ENCODE measurements around the gene PSTK.

The PSTK gene

GRCh38 chr10:122992031-122992585, 11.9 kb downstream of the PSTK start:
- no peak for DNase-seq (ENCODE audit: low spot score)

- no peak for DNase-seq (ENCODE audit: low spot score)
Observed at GRCh38 chr10:122993797-122994336, 13.7 kb downstream of the PSTK start.

DNA sequence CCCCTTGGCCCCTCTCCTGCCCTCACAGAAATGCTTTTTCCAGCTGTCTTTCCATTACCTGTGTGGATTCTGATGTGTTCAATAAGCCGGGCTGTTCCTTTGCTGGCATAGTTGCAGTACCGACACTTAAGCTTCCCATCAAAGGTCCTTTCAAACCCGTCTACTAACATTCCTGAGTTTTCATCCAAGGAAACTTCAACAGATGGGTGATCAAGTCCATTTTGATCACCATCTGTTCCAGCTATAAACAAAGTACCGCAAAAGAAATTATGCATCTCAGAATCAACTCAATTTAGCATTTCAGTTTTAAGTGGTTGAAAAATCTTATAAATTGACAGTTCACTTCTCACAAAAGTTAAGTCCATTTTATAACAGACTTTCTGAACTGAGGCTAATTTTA, 15.7 kb downstream of the PSTK start:
- no peak for DNase-seq (ENCODE audit: low spot score)

GRCh38 chr10:122997864-122998263, 17.7 kb downstream of the PSTK start:
- DNase-seq (ENCODE audit: low spot score): no peak

DNA sequence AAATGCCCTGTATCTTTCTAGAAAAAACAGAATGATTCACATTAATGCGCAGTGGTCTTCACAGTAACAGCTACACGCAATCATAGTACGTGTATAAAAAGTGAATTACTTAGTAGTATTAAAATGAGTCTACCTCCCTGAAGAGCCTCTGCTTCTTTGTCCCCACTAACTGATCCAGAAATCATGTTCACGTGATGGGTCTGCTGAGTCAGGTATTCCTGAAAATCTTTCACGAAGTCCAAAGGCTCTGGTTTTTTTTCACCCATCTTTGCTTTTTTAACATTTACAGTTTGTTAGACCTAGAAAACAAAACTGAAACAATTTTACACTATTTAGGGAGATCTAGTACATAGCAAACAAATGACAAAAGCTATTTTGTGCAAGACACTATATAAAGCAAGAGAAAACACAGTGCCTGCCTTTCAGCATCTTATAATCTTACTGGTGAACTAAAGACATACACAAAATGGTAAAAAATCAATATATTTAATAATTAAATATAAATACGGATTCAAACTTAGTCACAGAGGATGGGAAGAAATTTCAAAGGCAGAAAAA, 18.2 kb downstream of the PSTK start:
- no peak for DNase-seq (ENCODE audit: low spot score)

GRCh38 chr10:122998934-122999333, 18.7 kb downstream of the PSTK start:
- no peak for DNase-seq (ENCODE audit: low spot score)

- no peak for DNase-seq (ENCODE audit: low spot score)
Observed at GRCh38 chr10:122999347-122999746, 19.1 kb downstream of the PSTK start.

DNA sequence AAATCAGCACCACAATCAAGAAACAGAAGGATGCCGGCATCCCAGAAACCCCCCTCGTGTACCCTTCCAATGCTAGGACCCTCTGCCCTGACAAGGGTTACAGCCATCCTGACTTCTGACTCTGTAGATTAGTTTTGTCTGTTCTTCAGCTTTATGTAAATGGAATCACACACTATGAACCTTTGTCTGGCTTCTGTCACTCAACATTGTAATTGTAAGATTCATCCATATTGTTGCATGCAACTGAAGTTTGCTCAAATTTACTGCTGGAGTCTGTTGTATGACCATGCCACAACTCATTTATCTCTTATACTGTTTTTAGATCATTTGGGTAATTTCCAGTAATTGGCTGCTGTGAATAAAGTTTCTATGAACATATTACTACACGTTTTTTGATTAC, 20.0 kb downstream of the PSTK start:
- DNase-seq (ENCODE audit: low spot score): no peak

GRCh38 chr10:123001370-123001769, 21.2 kb downstream of the PSTK start:
- DNase-seq (ENCODE audit: low spot score): no peak

GRCh38 chr10:123004298-123004697, 24.1 kb downstream of the PSTK start:
- no peak for DNase-seq (ENCODE audit: low spot score)

DNA sequence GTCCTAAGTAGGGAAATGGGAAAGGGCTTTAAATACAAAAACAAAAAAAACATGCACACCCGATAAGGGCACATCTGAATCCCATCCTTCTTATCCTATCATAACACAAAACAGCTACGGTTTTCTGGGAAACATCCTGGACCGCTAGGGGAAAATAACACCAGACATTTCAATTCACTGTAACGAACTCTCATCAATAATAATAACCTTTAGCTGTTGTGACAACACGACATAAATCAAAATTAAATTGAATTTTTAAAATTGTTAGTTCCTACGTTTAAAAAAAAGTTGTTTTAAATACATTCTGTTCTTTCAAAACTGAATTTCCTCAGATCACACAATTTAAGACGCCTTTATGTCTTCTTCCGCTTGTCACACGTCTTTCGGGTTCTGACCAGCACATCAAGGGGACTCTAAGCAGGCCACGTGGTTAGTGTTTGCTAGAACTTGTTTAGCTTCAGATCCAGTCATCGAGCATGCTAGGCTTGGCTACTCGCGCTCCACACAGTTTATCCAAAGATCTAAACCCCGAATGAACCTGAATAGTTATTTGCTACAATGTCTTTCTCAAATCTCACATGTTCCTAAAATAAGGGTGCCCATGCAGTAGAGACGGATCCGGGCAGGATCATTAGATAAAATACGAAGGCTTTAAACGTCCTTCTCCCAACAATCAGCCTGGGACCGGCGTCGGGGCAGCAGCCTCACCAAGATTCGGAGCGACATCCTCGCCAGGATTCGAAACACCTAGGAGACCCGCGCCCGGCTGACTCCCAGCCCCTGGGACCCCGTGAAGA, 27.6 kb downstream of the PSTK start:
- DNase-seq (ENCODE audit: low spot score): peak; percentile 53

DNA sequence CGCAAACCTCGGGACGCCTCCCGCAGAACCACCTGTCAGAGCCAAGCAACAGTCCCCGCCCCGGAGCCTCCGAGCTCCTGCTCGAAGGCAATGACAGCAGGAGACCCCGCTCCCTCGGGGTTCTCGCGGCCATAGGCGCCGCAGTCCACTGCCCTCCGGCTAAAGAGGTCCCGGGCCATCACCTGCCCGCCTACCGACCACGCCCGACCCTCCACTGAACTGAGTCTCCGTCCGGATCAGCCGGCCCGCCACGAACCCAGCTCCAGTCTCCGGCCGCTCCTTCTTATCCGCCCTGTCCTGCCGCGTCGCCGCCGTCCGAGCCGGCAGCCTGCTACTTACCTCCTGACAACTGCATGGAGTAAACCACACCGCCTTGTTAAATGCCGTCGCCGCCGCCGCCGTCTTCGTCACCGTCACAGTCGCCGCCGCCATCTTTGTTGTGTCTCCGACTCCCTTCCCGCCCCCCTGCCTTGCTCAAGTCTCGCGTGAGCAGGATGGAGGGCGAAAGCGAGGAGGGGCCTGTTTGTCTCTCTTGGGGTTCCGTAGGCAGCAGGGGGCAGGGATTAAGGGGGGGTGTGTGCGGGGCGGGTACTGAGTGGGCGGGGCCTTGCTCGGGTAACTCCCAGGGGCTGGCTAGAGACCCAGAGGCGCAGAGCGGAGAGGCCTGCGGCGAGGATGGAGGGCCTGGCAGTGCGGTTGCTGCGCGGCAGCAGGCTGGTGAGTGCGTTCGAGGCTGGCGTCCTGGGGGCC, 28.3 kb downstream of the PSTK start, which contains the start of the genes ACADSB and IKZF5:
ACADSB (plus strand) TSS at position 652 of the 750 bp plus-strand sequence; CDS start at position 676, 24 bp downstream.
IKZF5 (minus strand) TSS at position 441 of the 750 bp plus-strand sequence. CDS start 10,170 bp downstream, outside the sequence.
- DNase-seq (ENCODE audit: low spot score): peak; percentile 98

DNA sequence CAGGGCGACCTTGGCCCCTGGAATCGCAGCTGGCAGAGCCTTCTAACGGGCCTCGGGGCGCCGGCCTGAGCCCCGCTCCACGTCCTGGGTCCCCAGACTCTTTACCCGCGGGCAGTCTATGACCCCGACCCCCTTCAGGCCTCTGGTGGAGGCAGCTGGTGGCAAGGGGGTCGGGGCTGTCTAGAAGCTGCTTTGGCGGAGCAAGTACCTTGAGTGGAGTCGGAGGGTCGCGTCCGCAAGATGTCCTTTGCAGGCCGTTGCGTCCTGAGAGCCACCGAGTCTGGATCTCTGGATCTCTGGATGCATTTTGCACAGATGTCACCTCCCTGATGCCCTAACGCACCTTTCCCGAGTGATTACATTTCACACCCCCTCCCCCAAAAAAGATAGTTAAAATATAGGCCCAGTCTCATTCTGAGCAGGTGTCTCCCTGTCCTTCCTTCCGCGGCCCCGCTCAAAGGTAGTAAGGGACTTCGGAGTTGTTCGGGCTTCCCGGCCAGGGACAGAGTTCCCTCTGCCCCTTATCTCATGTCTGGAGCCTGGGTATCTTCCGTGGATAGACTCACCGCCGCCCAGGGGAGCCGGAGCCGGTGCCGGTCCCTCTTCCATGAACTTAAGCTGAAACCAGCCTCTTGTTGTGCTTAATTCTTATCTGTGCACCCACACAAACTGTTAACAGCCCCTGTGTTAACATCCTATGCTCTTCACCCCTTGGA, 29.1 kb downstream of the PSTK start:
- peak; percentile 20 for DNase-seq (ENCODE audit: low spot score)

DNA sequence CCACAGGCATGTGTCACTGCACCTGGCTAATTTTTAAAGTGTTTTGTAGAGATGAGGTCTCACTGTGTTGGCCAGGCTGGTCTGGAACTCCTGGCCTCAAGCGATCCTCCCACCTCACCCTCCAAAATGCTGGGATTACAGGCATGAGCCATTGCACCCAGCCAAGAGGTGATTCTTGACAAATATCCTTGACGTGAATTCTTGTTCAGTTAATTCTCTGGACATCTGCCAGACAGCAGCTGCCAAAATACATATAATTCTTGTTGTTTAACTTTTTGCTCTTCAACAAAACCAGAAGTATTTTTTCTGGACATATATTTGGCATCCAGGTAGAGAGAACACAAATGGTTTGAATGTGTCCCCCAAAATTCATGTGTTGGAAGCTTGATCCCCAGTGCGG, 31.8 kb downstream of the PSTK start:
- DNase-seq (ENCODE audit: low spot score): no peak

DNA sequence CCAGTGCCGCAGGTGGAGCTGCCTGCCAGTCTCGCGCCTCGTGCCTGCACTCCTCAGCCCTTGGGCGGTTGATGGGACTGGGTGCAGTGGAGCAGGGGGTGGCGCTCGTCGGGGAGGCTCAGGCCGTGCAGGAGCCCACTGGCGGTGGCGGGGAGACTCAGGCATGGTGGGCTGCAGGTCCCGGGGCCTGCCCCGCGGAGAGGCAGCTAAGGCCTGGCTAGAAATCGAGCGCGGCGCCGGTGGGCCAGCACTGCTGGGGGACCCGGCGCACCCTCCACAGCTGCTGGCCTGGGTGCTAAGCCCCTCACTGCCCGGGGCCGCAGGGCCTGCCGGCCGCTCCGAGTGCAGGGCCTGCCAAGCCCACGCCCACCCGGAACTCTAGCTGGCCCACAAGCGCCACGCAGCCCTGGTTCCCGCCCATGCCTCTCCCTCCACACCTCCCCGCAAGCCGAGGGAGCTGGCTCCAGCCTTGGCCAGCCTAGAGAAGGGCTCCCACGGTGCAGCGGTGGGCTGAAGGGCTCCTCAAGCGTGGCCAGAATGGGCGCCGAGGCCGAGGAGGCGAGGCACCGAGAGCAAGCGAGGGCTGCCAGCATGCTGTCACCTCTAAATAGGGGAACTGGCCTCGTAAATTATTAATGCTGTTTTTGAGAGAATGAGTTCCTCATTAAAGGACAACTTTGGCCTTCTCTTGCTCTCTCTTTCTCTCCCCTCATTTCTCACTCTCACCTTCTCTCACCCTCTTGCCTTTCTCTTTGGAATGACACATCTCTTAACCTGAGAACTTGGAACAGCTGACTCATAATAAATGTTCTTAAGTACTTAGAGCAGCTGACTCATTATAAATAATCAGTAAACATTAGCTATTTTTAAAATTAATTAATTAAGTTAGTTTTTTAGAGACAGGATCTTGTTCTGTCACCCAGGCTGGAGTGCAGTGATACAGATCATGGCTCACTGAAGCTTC, 33.5 kb downstream of the PSTK start:
- no peak for DNase-seq (ENCODE audit: low spot score)

DNA sequence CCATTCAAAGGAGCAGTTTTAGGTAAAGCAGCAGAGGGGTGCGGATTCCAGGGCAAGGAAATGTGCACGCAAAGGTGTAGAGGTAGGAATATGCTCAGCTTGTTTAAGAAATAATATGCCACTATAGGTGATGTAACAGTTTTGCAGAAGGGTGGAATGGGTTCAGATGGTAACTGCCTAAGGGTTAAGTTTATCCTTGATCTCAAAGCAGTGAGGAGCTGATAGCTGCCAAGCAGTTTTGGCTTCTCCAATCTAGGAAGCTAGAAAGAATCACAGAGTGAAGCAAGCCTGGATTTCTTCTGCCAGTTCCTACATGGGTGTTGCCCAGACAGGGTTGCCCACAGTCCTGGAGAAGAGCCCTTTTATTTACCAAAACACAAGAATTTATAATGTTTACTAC, 34.6 kb downstream of the PSTK start:
- DNase-seq (ENCODE audit: low spot score): no peak

DNA sequence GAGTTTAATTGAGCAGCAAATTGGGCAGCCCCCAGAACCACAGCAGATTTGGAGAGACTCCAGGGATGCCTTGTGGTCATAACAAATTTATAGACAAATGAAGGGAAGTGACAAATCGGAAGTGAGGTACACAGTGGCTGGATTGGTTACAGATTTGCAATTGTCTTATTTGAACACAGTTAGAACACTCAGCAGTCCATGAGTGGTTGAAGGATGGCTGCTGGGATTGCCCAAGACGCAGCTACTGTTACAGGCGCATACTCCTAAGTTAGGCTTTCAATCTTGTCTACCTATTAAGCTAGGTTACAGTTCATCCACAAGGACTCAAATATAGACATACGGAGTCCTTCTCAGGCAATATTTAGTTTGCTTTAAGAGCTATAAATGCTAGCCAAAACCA, 36.0 kb downstream of the PSTK start:
- no peak for DNase-seq (ENCODE audit: low spot score)

DNA sequence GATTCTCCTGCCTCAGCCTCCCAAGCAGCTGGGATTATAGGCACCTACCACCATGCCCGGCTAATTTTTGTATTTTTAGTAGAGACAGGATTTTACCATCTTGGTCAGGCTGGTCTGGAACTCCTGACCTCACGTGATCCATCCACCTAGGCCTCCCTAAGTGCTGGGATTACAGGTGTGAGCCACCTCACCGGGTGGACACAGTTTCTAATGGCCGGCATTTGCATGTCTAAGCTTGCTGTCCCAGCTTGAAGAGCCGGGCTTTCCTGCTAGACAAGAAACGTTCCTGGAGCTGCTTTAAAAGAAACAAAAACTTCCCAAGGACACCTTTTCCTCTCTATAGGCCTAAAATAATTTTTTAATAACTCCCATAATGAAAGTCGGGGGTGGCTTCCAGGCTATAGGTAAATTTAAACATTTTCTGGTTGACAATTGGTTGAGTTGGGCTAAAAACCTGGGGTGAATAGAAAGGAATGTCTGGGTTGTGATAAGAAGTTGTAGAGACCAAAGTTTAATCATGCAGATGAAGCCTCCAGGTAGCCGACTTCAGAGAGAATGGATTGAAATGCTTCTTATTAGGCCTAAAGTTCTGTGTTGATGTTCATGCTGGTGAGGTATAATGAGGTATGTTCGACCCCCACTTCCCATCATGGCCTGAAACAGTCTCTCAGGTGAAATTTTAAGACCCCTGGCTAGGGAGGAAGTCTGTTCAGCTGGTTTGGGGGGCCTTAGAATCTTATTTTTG, 37.4 kb downstream of the PSTK start:
- DNase-seq (ENCODE audit: low spot score): no peak

- no peak for DNase-seq (ENCODE audit: low spot score)
Observed at GRCh38 chr10:123018531-123018930, 38.3 kb downstream of the PSTK start.

GRCh38 chr10:123019264-123019663, 39.1 kb downstream of the PSTK start:
- DNase-seq (ENCODE audit: low spot score): no peak

All from hematopoietic multipotent progenitor cell treated with erythropoietin and hydrocortisone succinate and interleukin-3 and kit ligand, for 15 days (in vitro differentiated cells).